PFSK-1 (cell line): ENCODE data around the gene SLC44A5.

Source experiments
- POLR2AphosphoS5 ChIP-seq: IDR thresholded peaks from 2 replicates; pipeline ENCODE4 v1.6.1; 2012; ENCODE audit warnings: low read depth, mild to moderate bottlenecking, control low read depth, low read length, moderate library complexity
- TF ChIP-seq, protein P1 (sequence below), 2 experiments: IDR thresholded peaks; 2 replicates each; pipeline versions ENCODE4 v1.6.1 to v1.8.0; 2011 to 2012; ENCODE audit warnings: low read depth in 2 of 2, low read length in 2 of 2, control low read depth in 1 of 2, inconsistent platforms in 1 of 2, mild to moderate bottlenecking in 1 of 2, moderate library complexity in 1 of 2; ENCODE audit not compliant: insufficient read depth in 1 of 2

DNA sequence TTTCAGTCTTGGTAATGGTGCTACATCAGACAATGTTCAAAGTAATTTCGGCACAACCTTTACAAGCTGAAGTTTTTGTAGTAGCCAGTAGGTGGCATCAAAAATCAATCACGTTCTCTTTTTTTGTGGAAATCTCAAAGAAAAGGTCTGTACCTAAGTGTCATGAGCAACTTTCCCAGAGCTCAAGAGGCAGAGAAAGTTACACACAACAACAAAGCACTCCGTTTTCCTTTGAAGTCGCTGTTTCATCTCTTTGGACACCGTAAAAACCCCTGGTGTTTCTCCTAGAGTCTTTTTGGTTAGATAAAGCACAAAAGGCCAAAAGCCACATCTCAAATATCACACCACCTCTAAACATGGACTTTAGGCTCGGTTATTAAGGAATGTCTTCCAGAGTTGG, 345.1 kb downstream of the SLC44A5 start:
- TF ChIP-seq POLR2AphosphoS5: no peak
- TF ChIP-seq, protein P1, sequence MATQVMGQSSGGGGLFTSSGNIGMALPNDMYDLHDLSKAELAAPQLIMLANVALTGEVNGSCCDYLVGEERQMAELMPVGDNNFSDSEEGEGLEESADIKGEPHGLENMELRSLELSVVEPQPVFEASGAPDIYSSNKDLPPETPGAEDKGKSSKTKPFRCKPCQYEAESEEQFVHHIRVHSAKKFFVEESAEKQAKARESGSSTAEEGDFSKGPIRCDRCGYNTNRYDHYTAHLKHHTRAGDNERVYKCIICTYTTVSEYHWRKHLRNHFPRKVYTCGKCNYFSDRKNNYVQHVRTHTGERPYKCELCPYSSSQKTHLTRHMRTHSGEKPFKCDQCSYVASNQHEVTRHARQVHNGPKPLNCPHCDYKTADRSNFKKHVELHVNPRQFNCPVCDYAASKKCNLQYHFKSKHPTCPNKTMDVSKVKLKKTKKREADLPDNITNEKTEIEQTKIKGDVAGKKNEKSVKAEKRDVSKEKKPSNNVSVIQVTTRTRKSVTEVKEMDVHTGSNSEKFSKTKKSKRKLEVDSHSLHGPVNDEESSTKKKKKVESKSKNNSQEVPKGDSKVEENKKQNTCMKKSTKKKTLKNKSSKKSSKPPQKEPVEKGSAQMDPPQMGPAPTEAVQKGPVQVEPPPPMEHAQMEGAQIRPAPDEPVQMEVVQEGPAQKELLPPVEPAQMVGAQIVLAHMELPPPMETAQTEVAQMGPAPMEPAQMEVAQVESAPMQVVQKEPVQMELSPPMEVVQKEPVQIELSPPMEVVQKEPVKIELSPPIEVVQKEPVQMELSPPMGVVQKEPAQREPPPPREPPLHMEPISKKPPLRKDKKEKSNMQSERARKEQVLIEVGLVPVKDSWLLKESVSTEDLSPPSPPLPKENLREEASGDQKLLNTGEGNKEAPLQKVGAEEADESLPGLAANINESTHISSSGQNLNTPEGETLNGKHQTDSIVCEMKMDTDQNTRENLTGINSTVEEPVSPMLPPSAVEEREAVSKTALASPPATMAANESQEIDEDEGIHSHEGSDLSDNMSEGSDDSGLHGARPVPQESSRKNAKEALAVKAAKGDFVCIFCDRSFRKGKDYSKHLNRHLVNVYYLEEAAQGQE (IDR thresholded peaks at IDR 0.05; ENCODE audit: insufficient read depth in 1 of 2, low read depth in 2 of 2, low read length in 2 of 2): no peak
